Activated T-cell treated with anti-CD3 and anti-CD28 coated beads, Interleukin-2, amount 50 U/mL, for 72 hours (primary cell): ENCODE data around the gene VSTM2L. TPM values are rescaled to one million over a fixed set of nuclear protein-coding genes. Genes with fewer than 3 reads are reported as not detected.

ENCODE experiments used
- ATAC-seq, 2 donors: fragments of 150-1000 bp; cut with Tn5 transposase; replicated peaks in 1 of 2; 2 replicates each; pipeline ENCODE4 v1.10.0; 2021; ENCODE audit warnings: moderate library complexity in 2 of 2, mild to moderate bottlenecking in 1 of 2
- DNase-seq, 2 donors: peaks; one replicate each; pipeline ENCODE4 v3.0.0; 2021 to 2022; ENCODE audit warnings: mixed read lengths in 1 of 2
- H3K27ac Mint-ChIP-seq: one replicate; pipeline ENCODE4 v1.8.0; 2022; ENCODE audit warnings: mild to moderate bottlenecking, moderate library complexity, mixed read lengths
- H3K27me3 Mint-ChIP-seq: one replicate; pipeline ENCODE4 v1.8.0; 2022; ENCODE audit warnings: low read depth, mixed read lengths
- H3K36me3 Mint-ChIP-seq, 2 donors: one replicate each; pipeline ENCODE4 v1.8.0; 2022; ENCODE audit warnings: mixed read lengths in 2 of 2, mild to moderate bottlenecking in 1 of 2; ENCODE audit not compliant: insufficient read depth in 2 of 2
- H3K4me1 Mint-ChIP-seq: one replicate; pipeline ENCODE4 v1.8.0; 2022; ENCODE audit warnings: low read depth, mixed read lengths
- H3K4me3 Mint-ChIP-seq, 2 donors: one replicate each; pipeline ENCODE4 v1.8.0; 2022; ENCODE audit warnings: mild to moderate bottlenecking in 2 of 2, mixed read lengths in 2 of 2, moderate library complexity in 2 of 2
- H3K9me3 Mint-ChIP-seq, 2 donors: one replicate each; pipeline ENCODE4 v1.8.0; 2022; ENCODE audit warnings: mixed read lengths in 2 of 2
- total RNA-seq, 2 donors: library from RNA; stranded (reverse); gene quantifications; one replicate each; pipeline ENCODE4 v1.2.3, GENCODE V29; 2022

The VSTM2L gene
- total RNA-seq, 2 donors from 2014 or later, result 0.60 TPM; not detected in 1

- Mint-ChIP-seq H3K36me3 (peaks cover 2 to 4% of the 10 kb centered on the region in 2 donors), H3K4me1 (no peaks in the 10 kb centered on the region), H3K27ac (no peak overlapping the region), H3K9me3 (no peaks in the 10 kb centered on the region), H3K4me3 (no peak overlapping the region), H3K27me3 (no peaks in the 10 kb centered on the region)
- DNase-seq (no peak), ATAC-seq (no peak)
Measured at GRCh38 chr20:37870294-37870693, 32.6 kb upstream of the VSTM2L start.

GRCh38 chr20:37871751-37872150 lies 31.2 kb upstream of the VSTM2L start:
- Mint-ChIP-seq H3K27me3 (no peaks in the 10 kb centered on the region), H3K36me3 (peaks cover 2 to 4% of the 10 kb centered on the region in 2 donors), H3K9me3 (no peaks in the 10 kb centered on the region), H3K4me3 (no peak overlapping the region), H3K4me1 (no peaks in the 10 kb centered on the region), H3K27ac (no peak overlapping the region)
- no peak for ATAC-seq
- DNase-seq, result no peak

GRCh38 chr20:37872161-37872560 lies 30.8 kb upstream of the VSTM2L start:
- no peaks in the 10 kb centered on the region for H3K9me3 Mint-ChIP-seq
- no peaks in the 10 kb centered on the region for H3K4me1 Mint-ChIP-seq
- DNase-seq, result no peak
- no peak overlapping the region for H3K27ac Mint-ChIP-seq
- H3K27me3 Mint-ChIP-seq, result no peaks in the 10 kb centered on the region
- peaks cover 2 to 4% of the 10 kb centered on the region in 2 donors for H3K36me3 Mint-ChIP-seq
- ATAC-seq, result no peak
- H3K4me3 Mint-ChIP-seq, result no peak overlapping the region

- Mint-ChIP-seq H3K27me3 (no peaks in the 10 kb centered on the region), H3K36me3 (peaks cover 2 to 4% of the 10 kb centered on the region in 2 donors), H3K27ac (no peak overlapping the region), H3K4me1 (no peaks in the 10 kb centered on the region), H3K9me3 (no peaks in the 10 kb centered on the region), H3K4me3 (no peak overlapping the region)
- no peak for DNase-seq
- ATAC-seq, result no peak
Measured at GRCh38 chr20:37873884-37874283, 29.0 kb upstream of the VSTM2L start.

GRCh38 chr20:37875460-37876175 lies 27.3 kb upstream of the VSTM2L start:
- no peak overlapping the region for H3K4me3 Mint-ChIP-seq
- no peaks in the 10 kb centered on the region for H3K9me3 Mint-ChIP-seq

GRCh38 chr20:37876863-37877262 lies 26.1 kb upstream of the VSTM2L start:
- H3K36me3 Mint-ChIP-seq, result no peaks in the 10 kb centered on the region
- H3K27me3 Mint-ChIP-seq, result no peaks in the 10 kb centered on the region
- H3K9me3 Mint-ChIP-seq, result no peaks in the 10 kb centered on the region
- DNase-seq (no peak), ATAC-seq (no peak)
- no peak overlapping the region for H3K27ac Mint-ChIP-seq
- no peaks in the 10 kb centered on the region for H3K4me1 Mint-ChIP-seq
- no peak overlapping the region for H3K4me3 Mint-ChIP-seq

More at GRCh38 chr20:37875460-37876175, 27.3 kb upstream of the VSTM2L start:
- ATAC-seq, result no peak
- DNase-seq, result no peak
- no peaks in the 10 kb centered on the region for H3K4me1 Mint-ChIP-seq
- no peaks in the 10 kb centered on the region for H3K27me3 Mint-ChIP-seq
- H3K36me3 Mint-ChIP-seq, result peaks cover 2 to 4% of the 10 kb centered on the region in 2 donors
- H3K27ac Mint-ChIP-seq, result no peak overlapping the region

- no peaks in the 10 kb centered on the region for H3K9me3 Mint-ChIP-seq
- H3K27ac Mint-ChIP-seq, result no peak overlapping the region
- H3K27me3 Mint-ChIP-seq, result no peaks in the 10 kb centered on the region
- DNase-seq (no peak), ATAC-seq (no peak)
- H3K36me3 Mint-ChIP-seq, result no peaks in the 10 kb centered on the region
- H3K4me3 Mint-ChIP-seq, result no peak overlapping the region
- no peaks in the 10 kb centered on the region for H3K4me1 Mint-ChIP-seq
Measured at GRCh38 chr20:37877832-37878772, 24.8 kb upstream of the VSTM2L start.

- Mint-ChIP-seq H3K27ac (no peak overlapping the region), H3K36me3 (no peaks in the 10 kb centered on the region), H3K27me3 (no peaks in the 10 kb centered on the region), H3K4me3 (no peak overlapping the region), H3K9me3 (no peaks in the 10 kb centered on the region), H3K4me1 (no peaks in the 10 kb centered on the region)
- ATAC-seq, result no peak
- no peak for DNase-seq
Measured at GRCh38 chr20:37878835-37879599, 23.9 kb upstream of the VSTM2L start.

- no peak for DNase-seq
Measured at GRCh38 chr20:37879843-37880242, 23.1 kb upstream of the VSTM2L start.

GRCh38 chr20:37880726-37881591 lies 22.0 kb upstream of the VSTM2L start:
- Mint-ChIP-seq H3K4me1 (no peaks in the 10 kb centered on the region), H3K27me3 (no peaks in the 10 kb centered on the region), H3K4me3 (no peak overlapping the region), H3K27ac (no peak overlapping the region), H3K36me3 (no peaks in the 10 kb centered on the region), H3K9me3 (no peaks in the 10 kb centered on the region)
- DNase-seq, result no peak
- no peak for ATAC-seq

More at GRCh38 chr20:37879843-37880242, 23.1 kb upstream of the VSTM2L start:
- no peaks in the 10 kb centered on the region for H3K36me3 Mint-ChIP-seq
- no peak overlapping the region for H3K4me3 Mint-ChIP-seq
- no peak for ATAC-seq
- no peak overlapping the region for H3K27ac Mint-ChIP-seq
- H3K4me1 Mint-ChIP-seq, result no peaks in the 10 kb centered on the region
- no peaks in the 10 kb centered on the region for H3K27me3 Mint-ChIP-seq
- H3K9me3 Mint-ChIP-seq, result no peaks in the 10 kb centered on the region

- Mint-ChIP-seq H3K9me3 (no peaks in the 10 kb centered on the region), H3K4me3 (no peak overlapping the region), H3K4me1 (no peaks in the 10 kb centered on the region)
Measured at GRCh38 chr20:37881601-37882343, 21.2 kb upstream of the VSTM2L start.

More at GRCh38 chr20:37881601-37882343, 21.2 kb upstream of the VSTM2L start:
- no peak for ATAC-seq
- H3K36me3 Mint-ChIP-seq, result no peaks in the 10 kb centered on the region
- no peaks in the 10 kb centered on the region for H3K27me3 Mint-ChIP-seq
- no peak for DNase-seq
- no peak overlapping the region for H3K27ac Mint-ChIP-seq
